Neural cell (in vitro differentiated cells): Measurements from ENCODE around the gene EVX1. TPM values are rescaled to one million over a fixed set of nuclear protein-coding genes. Genes with fewer than 3 reads are reported as not detected.

Source experiments
- H2AFZ ChIP-seq: fragments of 200-600, 300-800 bp; sonication (generic), shearing (Covaris generic); 2 replicates; pipeline ENCODE4 v1.6.0; 2014; ENCODE audit warnings: low read depth, mild to moderate bottlenecking, antibody characterized with exemption, low read length, moderate library complexity
- H3F3A ChIP-seq: fragments of 200-600 bp; shearing (Covaris generic); 2 replicates; pipeline ENCODE4 v1.6.1; 2016; ENCODE audit warnings: mild to moderate bottlenecking, moderate library complexity, mixed read lengths, antibody characterized with exemption, low read length; ENCODE audit not compliant: insufficient read depth, poor library complexity, severe bottlenecking
- H3K27ac ChIP-seq: fragments of 200-600, 300-800 bp; sonication (generic), shearing (Covaris generic); 2 replicates; pipeline ENCODE4 v1.5.1; 2014; ENCODE audit warnings: mild to moderate bottlenecking, low read length, moderate library complexity
- H3K27me3 ChIP-seq: fragments of 300-800, 200-600 bp; sonication (generic), shearing (Covaris generic); 2 replicates; pipeline ENCODE4 v1.6.0; 2014; ENCODE audit warnings: mild to moderate bottlenecking, low read depth, low read length, moderate library complexity; ENCODE audit not compliant: insufficient read depth
- H3K36me3 ChIP-seq: fragments of 300-800, 200-600 bp; sonication (generic), shearing (Covaris generic); 2 replicates; pipeline ENCODE4 v1.5.1; 2014; ENCODE audit warnings: mild to moderate bottlenecking, antibody characterized with exemption, low read length, moderate library complexity; ENCODE audit not compliant: insufficient read depth
- H3K4me2 ChIP-seq: fragments of 300-800, 200-600 bp; sonication (generic), shearing (Covaris generic); 2 replicates; pipeline ENCODE4 v1.6.0; 2014; ENCODE audit warnings: mild to moderate bottlenecking, low read length
- H3K4me3 ChIP-seq: fragments of 300-800, 200-600 bp; sonication (generic), shearing (Covaris generic); 2 replicates; pipeline ENCODE4 v1.5.1; 2014; ENCODE audit warnings: mild to moderate bottlenecking, low read length, moderate library complexity
- H3K79me2 ChIP-seq: fragments of 200-600 bp; shearing (Covaris generic); replicated peaks from 2 replicates; pipeline ENCODE4 v1.6.0; 2014; ENCODE audit warnings: mild to moderate bottlenecking, low read length, moderate library complexity; ENCODE audit not compliant: insufficient read depth
- H3K9ac ChIP-seq: fragments of 300-800, 200-600 bp; sonication (generic), shearing (Covaris generic); 2 replicates; pipeline ENCODE4 v1.6.1; 2016; ENCODE audit warnings: mild to moderate bottlenecking, low read length, mixed read lengths
- H3K9me2 ChIP-seq: fragments of 200-600 bp; shearing (Covaris generic); 2 replicates; pipeline ENCODE4 v1.6.1; 2016; ENCODE audit warnings: mild to moderate bottlenecking, low read length, mixed read lengths; ENCODE audit not compliant: insufficient read depth
- H3K9me3 ChIP-seq: fragments of 200-600, 300-800 bp; sonication (generic), shearing (Covaris generic); 2 replicates; pipeline ENCODE4 v1.6.1; 2016; ENCODE audit warnings: mild to moderate bottlenecking, mixed run types, low read length, moderate library complexity, mixed read lengths
- H4K20me1 ChIP-seq: fragments of 200-600 bp; shearing (Covaris generic); 2 replicates; pipeline ENCODE4 v1.6.1; 2016; ENCODE audit warnings: mild to moderate bottlenecking, mixed run types; ENCODE audit not compliant: insufficient read depth
- EP300 ChIP-seq: fragments of 450-650 bp; conservative IDR thresholded peaks from 2 replicates; pipeline ENCODE4 v1.6.1; 2014; ENCODE audit warnings: antibody characterized with exemption, mild to moderate bottlenecking, moderate library complexity; ENCODE audit not compliant: poor library complexity, severe bottlenecking
- EZH2 ChIP-seq: fragments of 200-600, 300-800 bp; shearing (Covaris generic), sonication (generic); IDR thresholded peaks from 2 replicates; pipeline ENCODE4 v1.6.1; 2014; ENCODE audit warnings: antibody characterized with exemption, low read length, borderline replicate concordance, mild to moderate bottlenecking; ENCODE audit not compliant: insufficient read depth, poor library complexity, severe bottlenecking
- MXI1 ChIP-seq: fragments of 450-650 bp; conservative IDR thresholded peaks from 2 replicates; pipeline ENCODE4 v1.6.1; 2014; ENCODE audit warnings: antibody characterized with exemption, mild to moderate bottlenecking; ENCODE audit not compliant: poor library complexity, severe bottlenecking
- POLR2AphosphoS5 ChIP-seq: IDR thresholded peaks from 2 replicates; pipeline ENCODE4 v1.6.1; 2012
- RAD21 ChIP-seq: fragments of 450-650 bp; conservative IDR thresholded peaks from 2 replicates; pipeline ENCODE4 v1.6.1; 2014; ENCODE audit warnings: antibody characterized with exemption, mild to moderate bottlenecking, moderate library complexity
- SMC3 ChIP-seq: fragments of 450-650 bp; conservative IDR thresholded peaks from 2 replicates; pipeline ENCODE4 v1.6.1; 2014; ENCODE audit warnings: antibody characterized with exemption, mild to moderate bottlenecking, moderate library complexity; ENCODE audit not compliant: poor library complexity
- TAF1 ChIP-seq: IDR thresholded peaks from 2 replicates; pipeline ENCODE4 v1.6.1; 2012; ENCODE audit warnings: low read depth
- polyA plus RNA-seq: library from polyadenylated mRNA; depleted of rRNA; stranded (reverse); fragments of >200 nt; gene quantifications from 2 replicates; pipeline ENCODE4 v1.2.3, GENCODE V29; 2014
- TF ChIP-seq, protein P1 (sequence below): fragments of 450-650 bp; IDR thresholded peaks from 2 replicates; pipeline ENCODE4 v1.5.1; 2014; ENCODE audit warnings: antibody characterized with exemption, mild to moderate bottlenecking, moderate library complexity; ENCODE audit not compliant: poor library complexity, severe bottlenecking
- TF ChIP-seq, protein P2 (sequence below): IDR thresholded peaks from 2 replicates; pipeline ENCODE4 v1.6.1; 2012; ENCODE audit warnings: borderline replicate concordance

Gene EVX1
- polyA plus RNA-seq, 1 donor from 2014 or later, result not detected

DNA sequence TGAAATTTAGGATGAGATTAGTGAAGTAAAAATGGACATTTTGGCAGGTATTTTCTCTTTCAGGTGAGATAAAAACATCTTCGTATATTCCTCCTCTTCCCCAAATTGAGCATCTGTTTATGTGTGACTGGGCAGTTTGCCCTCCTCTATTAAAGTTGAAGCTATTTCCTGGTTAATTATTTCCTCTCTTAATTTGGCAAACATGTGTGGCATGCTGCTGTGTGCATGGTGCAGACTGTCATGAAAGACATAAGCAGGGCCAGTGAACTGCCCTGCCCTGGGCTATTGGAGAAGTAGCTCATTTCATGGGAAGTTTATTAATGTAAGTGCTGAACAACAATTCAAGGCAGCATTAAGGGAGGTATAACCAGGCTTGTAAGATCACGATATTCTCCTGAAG is 52.6 kb downstream of the EVX1 start:
- no peaks in the 10 kb centered on the region for H3K9me2 ChIP-seq
- no peak overlapping the region for H3K4me2 ChIP-seq
- no peaks in the 10 kb centered on the region for H3F3A ChIP-seq
- no peak overlapping the region for H3K27ac ChIP-seq
- no peaks in the 10 kb centered on the region for H3K9me3 ChIP-seq
- H3K79me2 ChIP-seq, result no peaks in the 10 kb centered on the region
- TF ChIP-seq MXI1 (no peak), EZH2 (no peak), SMC3 (no peak), POLR2AphosphoS5 (no peak), TAF1 (no peak), RAD21 (no peak), EP300 (no peak)
- TF ChIP-seq, protein P1, sequence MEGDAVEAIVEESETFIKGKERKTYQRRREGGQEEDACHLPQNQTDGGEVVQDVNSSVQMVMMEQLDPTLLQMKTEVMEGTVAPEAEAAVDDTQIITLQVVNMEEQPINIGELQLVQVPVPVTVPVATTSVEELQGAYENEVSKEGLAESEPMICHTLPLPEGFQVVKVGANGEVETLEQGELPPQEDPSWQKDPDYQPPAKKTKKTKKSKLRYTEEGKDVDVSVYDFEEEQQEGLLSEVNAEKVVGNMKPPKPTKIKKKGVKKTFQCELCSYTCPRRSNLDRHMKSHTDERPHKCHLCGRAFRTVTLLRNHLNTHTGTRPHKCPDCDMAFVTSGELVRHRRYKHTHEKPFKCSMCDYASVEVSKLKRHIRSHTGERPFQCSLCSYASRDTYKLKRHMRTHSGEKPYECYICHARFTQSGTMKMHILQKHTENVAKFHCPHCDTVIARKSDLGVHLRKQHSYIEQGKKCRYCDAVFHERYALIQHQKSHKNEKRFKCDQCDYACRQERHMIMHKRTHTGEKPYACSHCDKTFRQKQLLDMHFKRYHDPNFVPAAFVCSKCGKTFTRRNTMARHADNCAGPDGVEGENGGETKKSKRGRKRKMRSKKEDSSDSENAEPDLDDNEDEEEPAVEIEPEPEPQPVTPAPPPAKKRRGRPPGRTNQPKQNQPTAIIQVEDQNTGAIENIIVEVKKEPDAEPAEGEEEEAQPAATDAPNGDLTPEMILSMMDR, result no peak
- TF ChIP-seq, protein P2, sequence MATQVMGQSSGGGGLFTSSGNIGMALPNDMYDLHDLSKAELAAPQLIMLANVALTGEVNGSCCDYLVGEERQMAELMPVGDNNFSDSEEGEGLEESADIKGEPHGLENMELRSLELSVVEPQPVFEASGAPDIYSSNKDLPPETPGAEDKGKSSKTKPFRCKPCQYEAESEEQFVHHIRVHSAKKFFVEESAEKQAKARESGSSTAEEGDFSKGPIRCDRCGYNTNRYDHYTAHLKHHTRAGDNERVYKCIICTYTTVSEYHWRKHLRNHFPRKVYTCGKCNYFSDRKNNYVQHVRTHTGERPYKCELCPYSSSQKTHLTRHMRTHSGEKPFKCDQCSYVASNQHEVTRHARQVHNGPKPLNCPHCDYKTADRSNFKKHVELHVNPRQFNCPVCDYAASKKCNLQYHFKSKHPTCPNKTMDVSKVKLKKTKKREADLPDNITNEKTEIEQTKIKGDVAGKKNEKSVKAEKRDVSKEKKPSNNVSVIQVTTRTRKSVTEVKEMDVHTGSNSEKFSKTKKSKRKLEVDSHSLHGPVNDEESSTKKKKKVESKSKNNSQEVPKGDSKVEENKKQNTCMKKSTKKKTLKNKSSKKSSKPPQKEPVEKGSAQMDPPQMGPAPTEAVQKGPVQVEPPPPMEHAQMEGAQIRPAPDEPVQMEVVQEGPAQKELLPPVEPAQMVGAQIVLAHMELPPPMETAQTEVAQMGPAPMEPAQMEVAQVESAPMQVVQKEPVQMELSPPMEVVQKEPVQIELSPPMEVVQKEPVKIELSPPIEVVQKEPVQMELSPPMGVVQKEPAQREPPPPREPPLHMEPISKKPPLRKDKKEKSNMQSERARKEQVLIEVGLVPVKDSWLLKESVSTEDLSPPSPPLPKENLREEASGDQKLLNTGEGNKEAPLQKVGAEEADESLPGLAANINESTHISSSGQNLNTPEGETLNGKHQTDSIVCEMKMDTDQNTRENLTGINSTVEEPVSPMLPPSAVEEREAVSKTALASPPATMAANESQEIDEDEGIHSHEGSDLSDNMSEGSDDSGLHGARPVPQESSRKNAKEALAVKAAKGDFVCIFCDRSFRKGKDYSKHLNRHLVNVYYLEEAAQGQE, result no peak
- no peak overlapping the region for H2AFZ ChIP-seq
- H3K27me3 ChIP-seq, result no peaks in the 10 kb centered on the region
- H3K4me3 ChIP-seq, result no peak overlapping the region
- no peaks in the 10 kb centered on the region for H3K36me3 ChIP-seq
- no peak overlapping the region for H3K9ac ChIP-seq
- no peaks in the 10 kb centered on the region for H4K20me1 ChIP-seq

DNA sequence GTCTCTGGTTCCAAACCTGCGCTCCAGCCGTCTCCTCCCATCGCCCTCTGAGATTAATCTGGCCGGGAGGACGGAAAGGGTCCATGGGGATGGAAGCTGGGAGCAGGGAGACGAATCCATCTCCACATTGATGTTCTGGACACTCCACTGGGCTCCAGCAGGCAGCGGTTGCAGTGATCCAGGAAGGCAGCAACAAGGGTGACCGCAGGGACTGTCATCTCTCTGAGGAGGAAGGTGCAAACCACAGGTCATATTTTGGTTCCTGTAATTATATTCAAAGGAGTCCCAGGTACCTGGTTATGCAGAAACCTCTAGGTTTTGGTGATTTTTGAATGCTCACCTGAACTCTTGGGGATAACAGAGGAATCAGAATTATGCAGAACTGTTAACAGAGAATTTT is 54.8 kb downstream of the EVX1 start:
- Histone ChIP-seq H3K9me2 (no peaks in the 10 kb centered on the region), H3K4me2 (no peak overlapping the region), H3K27me3 (no peaks in the 10 kb centered on the region), H2AFZ (no peak overlapping the region), H3K9me3 (no peaks in the 10 kb centered on the region), H4K20me1 (no peaks in the 10 kb centered on the region), H3K79me2 (no peaks in the 10 kb centered on the region), H3K27ac (no peak overlapping the region), H3K36me3 (no peaks in the 10 kb centered on the region), H3K9ac (no peak overlapping the region), H3K4me3 (no peak overlapping the region), H3F3A (no peaks in the 10 kb centered on the region)
- TF ChIP-seq, protein P2, result no peak
- TF ChIP-seq EZH2 (no peak), RAD21 (no peak), EP300 (no peak), MXI1 (no peak)

Other genes with a start within 250 kb of the EVX1 start
- not detected in 2 replicates for gene HOXA1, start 146.8 kb upstream of the EVX1 start, polyA plus RNA-seq
- gene HOXA2, start 140.1 kb upstream of the EVX1 start, polyA plus RNA-seq, result not detected in 2 replicates
- gene HOXA4, start 112.0 kb upstream of the EVX1 start, polyA plus RNA-seq, result not detected in 2 replicates
- not detected in 2 replicates for gene HOXA5, start 99.1 kb upstream of the EVX1 start, polyA plus RNA-seq
- gene HOXA6, start 95.0 kb upstream of the EVX1 start, polyA plus RNA-seq, result not detected in 2 replicates
- not detected in 2 replicates for gene HOXA3, start 90.2 kb upstream of the EVX1 start, polyA plus RNA-seq
- not detected in 2 replicates for gene HOXA7, start 86.1 kb upstream of the EVX1 start, polyA plus RNA-seq
- not detected in 2 replicates for gene HOXA9, start 77.3 kb upstream of the EVX1 start, polyA plus RNA-seq
- gene HOXA10, start 68.5 kb upstream of the EVX1 start, polyA plus RNA-seq, result not detected in 2 replicates
- not detected in 2 replicates for gene HOXA11, start 57.6 kb upstream of the EVX1 start, polyA plus RNA-seq
- not detected in 2 replicates for gene HOXA13, start 42.7 kb upstream of the EVX1 start, polyA plus RNA-seq